ENCODE measurements around the gene SPSB3.

The SPSB3 gene

DNA sequence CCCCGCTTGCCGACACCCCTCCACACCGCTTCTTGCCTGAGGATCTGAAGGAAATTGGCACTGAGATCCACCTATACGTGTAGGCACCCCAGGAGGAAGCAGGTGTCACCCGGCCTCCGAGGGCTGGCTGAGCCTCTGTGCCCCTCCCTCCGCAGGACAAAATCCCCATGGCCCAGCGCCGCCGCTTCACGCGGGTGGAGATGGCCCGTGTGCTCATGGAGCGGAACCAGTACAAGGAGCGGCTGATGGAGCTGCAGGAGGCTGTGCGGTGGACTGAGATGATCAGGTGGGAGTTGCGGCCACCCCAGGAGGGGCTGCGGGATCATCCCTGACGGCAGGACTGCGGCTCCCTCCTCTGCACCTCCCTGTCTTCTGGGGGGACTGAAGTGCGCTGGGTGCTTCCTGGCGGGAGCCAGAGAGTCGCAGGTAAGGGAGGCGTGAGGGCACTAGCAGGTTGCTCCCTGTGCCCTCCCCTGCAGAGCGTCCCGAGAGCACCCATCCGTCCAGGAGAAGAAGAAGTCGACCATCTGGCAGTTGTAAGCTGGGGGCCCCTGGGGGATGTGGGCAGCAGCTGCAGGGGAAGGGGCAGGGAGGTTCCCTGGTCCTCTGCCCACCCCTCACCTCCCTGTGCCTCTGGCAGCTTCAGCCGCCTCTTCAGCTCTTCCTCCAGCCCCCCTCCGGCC lies 20.0 kb downstream of the SPSB3 start:
- no peak for FAIRE-seq

DNA sequence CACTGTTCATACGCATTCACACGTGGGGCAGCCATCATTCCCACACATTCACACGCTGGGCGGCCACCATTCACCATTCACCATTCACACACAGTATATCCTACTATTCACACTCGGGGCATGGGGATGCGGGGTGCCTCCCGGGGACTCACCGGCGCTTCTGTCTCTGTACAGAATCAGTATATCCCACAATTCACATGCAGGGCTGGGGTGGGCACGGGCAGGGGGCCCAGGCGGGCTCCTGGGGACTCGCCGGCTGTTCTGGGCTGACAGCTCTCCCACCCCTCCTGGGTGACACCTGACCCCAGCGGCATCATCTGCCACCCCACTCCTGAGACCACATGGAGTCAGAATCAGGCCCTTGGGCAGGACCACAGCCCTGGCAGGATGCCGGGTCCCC lies 20.6 kb downstream of the SPSB3 start:
- no peak for FAIRE-seq

DNA sequence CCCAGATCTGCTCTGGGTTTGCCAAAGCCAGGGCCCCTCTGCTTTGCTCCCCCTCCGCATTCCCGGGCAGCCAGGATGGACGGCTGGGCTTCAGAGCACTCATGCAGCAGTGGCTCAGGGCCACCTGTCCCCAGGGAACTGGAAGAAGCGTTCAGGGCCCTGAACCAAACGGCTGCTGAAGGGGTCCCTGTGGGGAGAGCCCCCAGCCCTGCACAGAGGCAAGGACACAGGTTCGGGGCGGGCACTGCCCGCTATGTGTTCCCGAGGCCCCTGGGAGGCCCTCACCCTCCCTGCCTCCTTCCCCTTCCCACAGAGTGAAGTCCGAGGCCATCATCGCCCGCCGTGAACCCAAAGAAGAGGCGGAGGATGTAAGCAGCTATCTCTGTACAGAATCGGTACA lies 21.5 kb downstream of the SPSB3 start:
- FAIRE-seq: no peak

GRCh38 chr16:1759511-1759910 lies 22.9 kb downstream of the SPSB3 start:
- FAIRE-seq: no peak

DNA sequence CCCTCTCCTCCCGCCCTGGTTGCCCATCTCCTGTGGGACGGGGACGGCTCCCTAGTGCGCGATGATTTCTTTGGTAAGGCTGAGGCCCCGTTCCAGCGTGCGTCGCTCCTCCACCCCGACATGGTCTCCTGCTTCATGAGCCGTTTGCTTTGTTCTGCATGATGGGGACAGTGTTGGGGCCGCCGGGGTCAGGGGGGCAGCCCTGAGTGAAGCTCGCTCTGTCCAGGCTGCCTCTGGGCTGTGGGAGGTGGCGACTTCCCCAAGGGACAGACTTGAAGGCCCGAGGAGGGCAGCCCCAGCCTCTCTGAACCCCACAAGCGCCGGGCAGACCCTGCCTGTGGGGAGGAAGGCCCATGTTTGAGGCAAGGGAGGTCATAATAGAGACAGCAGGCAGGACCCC lies 23.4 kb downstream of the SPSB3 start:
- FAIRE-seq: no peak

- no peak for FAIRE-seq
Observed at GRCh38 chr16:1757714-1758461, 24.5 kb downstream of the SPSB3 start.

- no peak for FAIRE-seq
Observed at GRCh38 chr16:1754204-1754603, 28.2 kb downstream of the SPSB3 start.

GRCh38 chr16:1752853-1753252 lies 29.5 kb downstream of the SPSB3 start:
- FAIRE-seq: no peak

DNA sequence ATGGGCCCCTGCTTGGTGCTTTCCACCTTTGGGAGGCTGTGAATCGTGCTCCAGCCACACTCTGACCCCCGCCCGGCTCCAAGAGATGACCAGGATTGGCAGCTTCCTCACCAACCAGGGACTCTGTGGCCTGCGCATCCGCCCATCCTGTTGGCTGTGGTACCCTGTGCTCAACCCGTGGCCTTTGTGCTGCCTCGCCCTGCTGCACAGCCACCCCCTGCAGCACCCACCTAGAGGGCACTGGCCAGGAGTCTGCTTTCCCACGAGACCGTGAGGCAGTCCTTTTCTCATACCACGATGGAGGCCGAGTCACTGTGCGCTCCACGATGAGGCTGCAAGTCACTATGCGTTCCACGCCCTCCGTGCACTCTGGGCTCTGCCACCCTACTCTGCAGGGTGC lies 30.4 kb downstream of the SPSB3 start:
- no peak for FAIRE-seq

- no peak for FAIRE-seq
Observed at GRCh38 chr16:1749152-1750117, 32.9 kb downstream of the SPSB3 start.

- no peak for FAIRE-seq
Observed at GRCh38 chr16:1747934-1748333, 34.4 kb downstream of the SPSB3 start.

- no peak for FAIRE-seq
Observed at GRCh38 chr16:1746693-1747195, 35.6 kb downstream of the SPSB3 start.

GRCh38 chr16:1745900-1746692 lies 36.3 kb downstream of the SPSB3 start:
- no peak for FAIRE-seq

- FAIRE-seq: no peak
Observed at GRCh38 chr16:1745181-1745899, 37.0 kb downstream of the SPSB3 start.

- FAIRE-seq: no peak
Observed at GRCh38 chr16:1744338-1744840, 38.0 kb downstream of the SPSB3 start.

DNA sequence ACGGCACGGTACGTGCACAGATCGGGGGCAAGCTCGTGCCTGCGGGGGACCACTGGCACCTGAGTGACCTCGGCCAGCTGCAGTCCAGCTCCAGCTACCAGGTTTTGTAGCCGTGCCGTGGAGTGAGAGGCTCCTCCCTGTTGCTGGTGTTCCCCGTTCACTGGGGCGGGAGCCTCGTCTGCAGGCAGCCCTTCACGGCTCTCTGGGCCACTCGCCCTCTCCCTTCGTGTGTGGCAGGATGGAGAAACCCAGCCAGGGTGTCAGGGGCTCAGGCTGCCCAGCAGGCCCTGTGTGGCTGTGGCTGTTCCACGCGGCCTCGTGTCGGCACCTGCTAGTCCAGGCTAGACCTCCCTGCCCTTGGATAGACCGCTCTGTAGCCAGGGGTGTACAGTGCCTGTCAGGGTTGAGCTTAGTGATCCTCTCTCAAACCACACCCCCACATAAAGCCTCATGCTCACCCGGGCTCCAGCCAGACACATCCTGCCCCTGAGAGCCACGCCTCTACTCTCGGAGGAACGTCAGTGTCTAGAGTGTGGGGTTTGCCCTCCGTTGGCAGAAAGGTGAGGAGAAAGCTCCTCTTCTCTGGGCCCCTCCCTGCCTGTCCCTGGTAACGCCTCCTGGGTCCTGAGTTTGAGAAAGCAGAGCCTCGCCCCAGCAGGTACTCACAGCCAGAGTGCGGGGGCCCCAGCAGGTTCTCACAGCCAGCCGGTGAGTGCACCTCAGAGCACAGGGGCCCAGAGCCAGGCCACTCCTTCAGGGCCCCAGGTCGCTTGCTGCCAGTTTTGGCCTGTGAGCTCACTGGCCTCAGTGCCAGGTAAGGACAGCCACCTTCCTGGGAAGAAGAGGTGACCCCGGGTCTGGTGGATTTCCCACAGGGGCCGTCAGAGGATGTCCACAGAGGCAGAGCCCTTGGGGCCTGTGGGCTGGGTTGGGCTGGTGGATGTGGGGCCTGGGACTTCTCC lies 38.7 kb downstream of the SPSB3 start:
- no peak for FAIRE-seq

DNA sequence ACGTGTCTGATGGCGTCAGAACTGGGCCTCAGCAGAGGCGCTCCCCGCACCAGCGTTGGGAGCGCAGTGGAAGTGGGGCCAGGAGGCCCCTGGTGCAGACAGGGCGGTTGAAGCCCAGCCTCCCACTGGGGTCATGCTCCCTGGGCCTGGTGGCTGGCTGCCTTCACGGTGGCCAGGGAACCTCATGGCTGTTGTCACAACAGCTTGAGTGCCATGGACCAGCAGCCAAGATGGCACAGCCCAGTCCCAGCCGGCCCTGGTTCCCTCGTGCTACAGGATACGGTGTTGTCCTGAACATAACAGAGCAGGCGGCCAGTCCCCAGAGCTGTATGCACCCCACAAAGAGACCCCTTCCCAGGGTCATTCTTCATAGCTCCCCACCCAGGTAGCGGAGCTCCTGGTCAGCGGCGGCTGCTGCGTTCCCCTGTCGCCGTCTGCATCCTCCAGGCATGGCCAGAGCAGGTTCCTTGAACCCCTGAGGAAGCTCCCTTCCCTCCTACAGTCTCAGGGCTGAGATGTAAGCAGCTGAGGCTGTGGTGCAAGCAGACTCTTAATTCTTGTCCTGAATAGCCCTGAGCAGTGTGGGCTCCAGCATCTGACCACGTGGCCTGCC lies 40.7 kb downstream of the SPSB3 start:
- FAIRE-seq: no peak

DNA sequence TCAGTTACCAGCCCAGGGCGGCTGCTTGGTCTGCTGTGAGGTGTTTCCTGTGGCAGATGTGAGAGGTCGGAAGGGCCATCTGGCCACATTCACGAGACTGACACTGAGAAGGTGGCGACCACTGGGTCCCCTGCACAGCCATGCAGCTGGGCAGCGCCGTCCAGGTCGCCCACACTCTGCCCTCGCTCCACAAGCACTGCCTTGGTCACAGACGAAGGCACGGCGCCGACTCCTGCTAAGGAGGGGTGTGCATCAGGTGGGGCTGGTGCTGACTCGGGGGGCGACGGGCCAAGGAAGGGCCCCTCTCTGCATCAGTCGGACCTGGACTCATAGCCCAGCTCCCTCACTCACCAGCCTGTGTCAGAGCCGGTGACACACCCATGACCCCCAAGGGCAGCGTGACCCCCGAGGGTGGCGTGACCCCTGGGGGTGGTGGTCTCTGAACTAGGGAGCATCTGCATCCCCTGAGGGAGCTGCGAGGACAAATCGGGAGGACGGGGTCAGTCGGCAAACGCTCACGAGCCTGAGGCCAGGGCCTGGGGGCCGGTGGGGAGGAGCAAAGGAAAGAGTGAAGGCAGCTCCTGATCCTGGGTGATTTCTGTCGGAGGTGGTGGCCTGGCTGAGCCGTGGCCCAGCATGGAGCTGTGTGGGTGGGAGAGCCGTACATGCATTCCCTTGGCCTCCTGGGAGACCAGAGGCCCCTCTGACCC lies 41.4 kb downstream of the SPSB3 start:
- FAIRE-seq: no peak

DNA sequence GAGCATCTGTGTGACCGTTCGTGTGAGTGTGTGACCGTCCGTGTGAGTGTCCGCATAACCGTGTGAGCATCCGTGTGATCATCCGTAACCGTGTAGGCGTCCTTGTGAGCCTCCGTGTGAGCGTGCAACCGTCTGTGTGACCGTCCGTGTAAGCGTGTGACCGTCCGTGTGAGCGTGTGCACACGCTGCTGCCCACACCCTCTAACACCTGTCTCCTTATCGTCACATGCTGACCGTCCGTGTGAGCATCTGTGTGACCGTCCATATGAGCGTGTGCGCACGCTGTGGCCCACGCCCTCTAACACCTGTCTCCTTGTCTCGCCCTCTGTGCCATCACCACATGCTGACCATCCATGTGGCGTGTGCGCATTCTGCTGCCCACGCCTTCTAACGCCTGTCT lies 42.1 kb downstream of the SPSB3 start:
- FAIRE-seq: no peak

All from A204.1 (cell line).